ENCODE data around the gene ACTR1B. TPM values are rescaled to one million over a fixed set of nuclear protein-coding genes. Genes with fewer than 3 reads are reported as not detected.

ACTR1B gene
- total and polyA plus RNA-seq, 2 donors (not counting 3 experiments of a cell fraction or from before 2014, with no cell fraction given) = 49.8 to 60.9 TPM

GRCh38 chr2:97657986-97658690 is 5.7 kb downstream of the ACTR1B start:
- dilution Hi-C loops (cut with MboI; ENCODE audit: extremely low pct_ligation_motif_present, low sequenced_read_pairs) = no loop called here
- POLR2A ChIA-PET = no interaction called here
- no peak overlapping the region for H3K4me3 ChIP-seq (replicated peaks in 1 of 3; ENCODE audit: insufficient read depth in 1 of 3, low read depth in 1 of 3, low read length in 3 of 3)

More at GRCh38 chr2:97657986-97658690, 5.7 kb downstream of the ACTR1B start:
- H3K9ac ChIP-seq (replicated peaks; ENCODE audit: extremely low read depth, insufficient read depth, low read length) = no peak overlapping the region
- peaks cover 18% of the 10 kb centered on the region for H3K4me1 ChIP-seq (ENCODE audit: control insufficient read depth, extremely low read depth, insufficient read depth, low read length)
- no peaks in the 10 kb centered on the region for H3K27me3 ChIP-seq (ENCODE audit: control insufficient read depth in 2 of 2, insufficient read depth in 2 of 2, low read length in 2 of 2)
- H3K27ac ChIP-seq (ENCODE audit: insufficient read depth, low read depth, low read length) = no peak overlapping the region
- H3K4me2 ChIP-seq (ENCODE audit: insufficient read depth, low read length) = no peak overlapping the region
- H2AFZ ChIP-seq (ENCODE audit: low read depth, low read length) = no peak overlapping the region
- no peaks in the 10 kb centered on the region for H3K9me3 ChIP-seq (replicated peaks; ENCODE audit: control insufficient read depth, insufficient read depth, low read length)
- BruUV-seq (replicated peaks) = no TSS peak
- H3K79me2 ChIP-seq (ENCODE audit: control insufficient read depth, insufficient read depth, low read length) = peaks cover 13% of the 10 kb centered on the region
- FAIRE-seq (no peak), DNase-seq (ENCODE audit: low read depth, low spot score) (no peak)
- no peaks in the 10 kb centered on the region for H3K9me1 ChIP-seq (replicated peaks; ENCODE audit: control insufficient read depth, extremely low read depth, insufficient read depth, low read length)
- intact Hi-C loops (cut with micrococcal nuclease) = no loop called here
- CTCF ChIA-PET = no interaction called here
- no peaks in the 10 kb centered on the region for H4K20me1 ChIP-seq (replicated peaks; ENCODE audit: control insufficient read depth, extremely low read depth, insufficient read depth, low read length)
- H3K36me3 ChIP-seq (ENCODE audit: control insufficient read depth in 2 of 2, extremely low read depth in 1 of 2, insufficient read depth in 2 of 2, low read length in 2 of 2) = peaks cover 0 to 20% of the 10 kb centered on the region in 2 experiments
- TF ChIP-seq FOS (IDR thresholded peaks at IDR 0.05; ENCODE audit: borderline replicate concordance, insufficient read depth, low read length) (no peak), CTCF (IDR thresholded peaks at IDR 0.05; ENCODE audit: extremely low read depth in 1 of 2, insufficient read depth in 1 of 2, low read depth in 1 of 2, low read length in 2 of 2) (no peak), POLR2AphosphoS5 (IDR thresholded peaks at IDR 0.05; ENCODE audit: insufficient read depth, low read depth, low read length) (peak; percentile 11)
